ENCODE results near the gene HOXC12. TPM values are rescaled to one million over a fixed set of nuclear protein-coding genes. Genes with fewer than 3 reads are reported as not detected.

Gene HOXC12
- total and polyA plus RNA-seq, 2 of the 8 experiments (the other 6 are each of a cell fraction or from before 2014, with no cell fraction given): not detected

DNA sequence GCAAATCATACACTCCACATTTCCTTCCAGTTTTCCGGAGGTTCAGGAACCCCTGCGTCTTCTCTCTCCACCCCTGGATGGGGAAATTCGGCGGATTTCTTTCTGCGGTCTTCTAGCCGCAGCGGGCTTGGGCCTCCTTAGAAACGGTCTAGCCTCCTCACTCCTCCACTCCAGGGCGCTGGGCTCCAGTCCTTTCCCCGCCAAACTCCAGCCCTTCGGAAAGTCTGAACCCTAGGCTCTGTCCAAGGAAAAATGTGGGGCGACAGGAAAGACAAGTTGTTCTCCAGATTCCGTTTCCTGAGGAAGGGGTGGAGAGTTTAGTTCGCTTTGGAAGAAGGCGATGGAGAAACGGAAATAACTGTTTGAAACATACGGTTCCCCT, 28.9 kb downstream of the HOXC12 start:
- Histone ChIP-seq H2AK5ac (ENCODE audit: low read depth, low read length) (no peak overlapping the region), H2BK20ac (ENCODE audit: low read length) (no peak overlapping the region), H3K14ac (ENCODE audit: insufficient read length) (no peak overlapping the region), H3K27ac (ENCODE audit: low read depth, low read length) (no peak overlapping the region), H4K20me1 (replicated peaks in 1 of 2; ENCODE audit: control insufficient read depth in 1 of 2, insufficient read depth in 2 of 2, low read length in 2 of 2) (peaks cover 17 to 34% of the 10 kb centered on the region in 2 experiments), H3K4me2 (ENCODE audit: insufficient read depth in 1 of 2, low read depth in 2 of 2, low read length in 2 of 2) (no peak overlapping the region), H3K36me3 (ENCODE audit: control insufficient read depth in 2 of 4, insufficient read depth in 4 of 4, low read length in 3 of 4) (peaks cover 0 to 8% (median 0%) of the 10 kb centered on the region in 4 experiments; a peak in 1 of 8 replicates), H4K91ac (replicated peaks; ENCODE audit: insufficient read length, low read length) (no peak overlapping the region), H3K18ac (ENCODE audit: extremely low read depth, low read length) (no peak overlapping the region), H3K27me3 (replicated peaks in 1 of 4; ENCODE audit: control insufficient read depth in 3 of 4, extremely low read depth in 1 of 4, insufficient read depth in 3 of 4, low read length in 3 of 4) (peaks cover 91 to 99% (median 97%) of the 10 kb centered on the region in 4 experiments), H2BK120ac (replicated peaks; ENCODE audit: low read depth, low read length) (no peak overlapping the region), H4K8ac (ENCODE audit: extremely low read depth, insufficient read depth, low read length) (no peak overlapping the region), H3K4me3 (ENCODE audit: extremely low read depth in 1 of 4, insufficient read depth in 2 of 4, low read depth in 3 of 4, low read length in 4 of 4) (no peak overlapping the region), H3K79me2 (ENCODE audit: control insufficient read depth in 1 of 2, insufficient read depth in 2 of 2, low read length in 2 of 2) (no peaks in the 10 kb centered on the region), H3K9me3 (ENCODE audit: insufficient read depth in 2 of 2, low read depth in 1 of 2, low read length in 1 of 2) (peaks cover 0 to 9% of the 10 kb centered on the region in 2 experiments; a peak in 1 of 4 replicates), H3K23me2 (ENCODE audit: low read depth, low read length) (no peaks in the 10 kb centered on the region; the same call in 1 of the 2 replicates), H4K5ac (ENCODE audit: insufficient read length, low read depth, low read length) (no peak overlapping the region), H2BK15ac (ENCODE audit: low read length) (no peak overlapping the region), H3K4ac (replicated peaks; ENCODE audit: insufficient read length, low read depth, low read length) (no peak overlapping the region), H2AFZ (ENCODE audit: low read length) (no peak overlapping the region), H2BK5ac (ENCODE audit: low read depth, low read length) (no peak overlapping the region), H2BK12ac (ENCODE audit: low read depth, low read length) (no peak overlapping the region), H3K79me1 (ENCODE audit: low read depth, low read length) (no peaks in the 10 kb centered on the region), H3K56ac (replicated peaks; ENCODE audit: insufficient read length, low read depth, low read length) (no peak overlapping the region), H3K4me1 (replicated peaks in 1 of 4; ENCODE audit: control insufficient read depth in 3 of 4, insufficient read depth in 4 of 4, low read length in 3 of 4) (peaks cover 0 to 6% (median 3%) of the 10 kb centered on the region in 4 experiments; a peak in 4 of 7 replicates), H3K23ac (ENCODE audit: insufficient read length) (no peak overlapping the region), H3K9ac (replicated peaks in 1 of 4; ENCODE audit: extremely low read depth in 1 of 4, low read depth in 3 of 4, low read length in 3 of 4) (no peak overlapping the region)
- DNase-seq (ENCODE audit: low read depth in 1 of 2, low spot score in 2 of 2): no peak
- POLR2A ChIA-PET (ENCODE audit: partially characterized antibody): no interaction called here
- FAIRE-seq: no peak
- CTCF ChIA-PET (ENCODE audit: partially characterized antibody): interaction anchor here (3.4 to 5.8 kb wide), 5 partner anchors 21 to 231 kb away, joined by 20 to 91 read pairs (median 40); partner anchors contain the start of genes HOXC12, HOXC8 and HOXC9
- WGBS, 2 experiments (ENCODE audit: extremely low coverage in 1 of 2, insufficient coverage in 1 of 2, insufficient read length in 1 of 2, insufficient replicate concordance in 2 of 2, low coverage in 1 of 2, low lambda C conversion rate in 2 of 2, missing lambda C conversion rate in 1 of 2): 17% methylated on average over 17 of the region's 17 CpGs; no CpG with 5 or more reads in 1 of the 2 experiments
- no peak for TF ChIP-seq SP2 (IDR thresholded peaks at IDR 0.05; ENCODE audit: low read length)
- no peak for TF ChIP-seq KDM4A (IDR thresholded peaks at IDR 0.05; ENCODE audit: low read depth, low read length, severe bottlenecking)
- TF ChIP-seq, protein P1, sequence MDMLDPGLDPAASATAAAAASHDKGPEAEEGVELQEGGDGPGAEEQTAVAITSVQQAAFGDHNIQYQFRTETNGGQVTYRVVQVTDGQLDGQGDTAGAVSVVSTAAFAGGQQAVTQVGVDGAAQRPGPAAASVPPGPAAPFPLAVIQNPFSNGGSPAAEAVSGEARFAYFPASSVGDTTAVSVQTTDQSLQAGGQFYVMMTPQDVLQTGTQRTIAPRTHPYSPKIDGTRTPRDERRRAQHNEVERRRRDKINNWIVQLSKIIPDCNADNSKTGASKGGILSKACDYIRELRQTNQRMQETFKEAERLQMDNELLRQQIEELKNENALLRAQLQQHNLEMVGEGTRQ (IDR thresholded peaks at IDR 0.05; ENCODE audit: low read length): no peak
- no peak for TF ChIP-seq HDAC2 (IDR thresholded peaks at IDR 0.05; ENCODE audit: borderline replicate concordance in 1 of 2, low read depth in 2 of 2, low read length in 2 of 2)
- no peak for TF ChIP-seq RAD21 (IDR thresholded peaks at IDR 0.05 in 1 of 2, conservative IDR thresholded peaks at IDR 0.05 in 1 of 2; ENCODE audit: low read depth in 2 of 2, low read length in 2 of 2)
- peak; percentile 94 for TF ChIP-seq SUZ12 (IDR thresholded peaks at IDR 0.05; ENCODE audit: low read length)
- TF ChIP-seq POLR2AphosphoS5 (IDR thresholded peaks at IDR 0.05; ENCODE audit: low read depth, low read length): no peak
- TF ChIP-seq SAP30 (IDR thresholded peaks at IDR 0.05; ENCODE audit: insufficient read depth, insufficient replicate concordance, low read length): no peak
- TF ChIP-seq CHD2 (IDR thresholded peaks at IDR 0.05; ENCODE audit: low read length): no peak
- TF ChIP-seq CBX8 (IDR thresholded peaks at IDR 0.05; ENCODE audit: borderline replicate concordance, low read depth, low read length): no peak; the same call in 1 of the 2 replicates

Data from H1 (cell line).